IMR-90 (cell line): ENCODE data around the gene NKX2-1. TPM values are rescaled to one million over a fixed set of nuclear protein-coding genes. Genes with fewer than 3 reads are reported as not detected.

ENCODE experiments used
- ATAC-seq: fragments of 200-7000 bp; cut with Tn5 transposase; 2 replicates; pipeline ENCODE4 v1.9.1; 2020; ENCODE audit warnings: low read depth, mild to moderate bottlenecking, moderate library complexity
- BruUV-seq: library from RNA; stranded (reverse); fragments of 400-500 nt; replicated peaks from 2 replicates; lab custom pipeline; 2021; lab: Mats Ljungman, UMichigan
- CTCF ChIA-PET: fragments of 300-600 bp; formaldehyde crosslinking; extraction: SDS; loops from one replicate; lab custom pipeline; 2021; ENCODE audit warnings: antibody characterized with exemption; lab: Yijun Ruan, JAX
- POLR2A ChIA-PET: fragments of 300-600 bp; sonication (Branson Sonifier 250); formaldehyde crosslinking; loops from one replicate; lab custom pipeline; 2022; ENCODE audit warnings: antibody characterized with exemption; ENCODE audit not compliant: unreplicated experiment; lab: Charles Lee
- DNase-seq: peaks from one replicate; pipeline ENCODE4 v3.0.0; 2013
- H2AFZ ChIP-seq: replicated peaks from 2 replicates; pipeline ENCODE3; 2013; ENCODE audit warnings: low read length, mild to moderate bottlenecking; ENCODE audit not compliant: poor library complexity
- H2AK5ac ChIP-seq: 2 replicates; pipeline ENCODE4 v1.6.1; 2013; ENCODE audit warnings: low read depth, low read length, inconsistent platforms
- H2AK9ac ChIP-seq: replicated peaks from 2 replicates; pipeline ENCODE3; 2013; ENCODE audit warnings: mild to moderate bottlenecking, low read depth, low read length, moderate library complexity; ENCODE audit not compliant: poor library complexity
- H2BK120ac ChIP-seq: 2 replicates; pipeline ENCODE4 v1.6.1; 2013; ENCODE audit warnings: low read depth, low read length, inconsistent platforms
- H2BK15ac ChIP-seq: 3 replicates; pipeline ENCODE4 v1.6.1; 2013; ENCODE audit warnings: low read depth, low read length, inconsistent platforms
- H2BK20ac ChIP-seq: 2 replicates; pipeline ENCODE4 v1.6.1; 2013; ENCODE audit warnings: low read depth, mild to moderate bottlenecking, inconsistent platforms, low read length, moderate library complexity
- H2BK5ac ChIP-seq: 2 replicates; pipeline ENCODE4 v1.6.1; 2013; ENCODE audit warnings: mild to moderate bottlenecking, low read depth, low read length, inconsistent platforms; ENCODE audit not compliant: poor library complexity, severe bottlenecking
- H3K14ac ChIP-seq: replicated peaks from 2 replicates; pipeline ENCODE4 v1.6.1; 2013; ENCODE audit warnings: low read depth, low read length, inconsistent platforms
- H3K18ac ChIP-seq: 2 replicates; pipeline ENCODE4 v1.6.1; 2013; ENCODE audit warnings: low read depth, low read length, control low read depth
- H3K23ac ChIP-seq: 2 replicates; pipeline ENCODE4 v1.6.1; 2013; ENCODE audit warnings: low read depth, low read length, inconsistent platforms
- H3K27ac ChIP-seq: 2 replicates; pipeline ENCODE4 v1.5.1; 2013; ENCODE audit warnings: mild to moderate bottlenecking, control low read depth, low read length; ENCODE audit not compliant: insufficient read depth
- H3K27me3 ChIP-seq: 2 replicates; pipeline ENCODE4 v1.6.1; 2013; ENCODE audit warnings: low read length; ENCODE audit not compliant: control insufficient read depth, insufficient read depth
- H3K36me3 ChIP-seq: 2 replicates; pipeline ENCODE4 v1.6.1; 2013; ENCODE audit warnings: low read length, mixed read lengths; ENCODE audit not compliant: control insufficient read depth, insufficient read depth
- H3K4ac ChIP-seq: 2 replicates; pipeline ENCODE4 v1.6.1; 2013; ENCODE audit warnings: low read depth, low read length, inconsistent platforms
- H3K4me1 ChIP-seq: 2 replicates; pipeline ENCODE4 v1.6.1; 2013; ENCODE audit warnings: low read length, mixed read lengths; ENCODE audit not compliant: control insufficient read depth, insufficient read depth
- H3K4me2 ChIP-seq: 2 replicates; pipeline ENCODE4 v1.6.1; 2013; ENCODE audit warnings: low read depth, mild to moderate bottlenecking, control low read depth, low read length, moderate library complexity
- H3K4me3 ChIP-seq: 2 replicates; pipeline ENCODE4 v1.5.1; 2013; ENCODE audit warnings: low read depth, mild to moderate bottlenecking, control low read depth, low read length, moderate library complexity; ENCODE audit not compliant: insufficient read depth
- H3K56ac ChIP-seq: 2 replicates; pipeline ENCODE4 v1.6.1; 2013; ENCODE audit warnings: low read length, inconsistent platforms; ENCODE audit not compliant: insufficient read depth; ENCODE audit errors: extremely low read depth
- H3K79me1 ChIP-seq, 2 experiments: 2 replicates each; pipeline ENCODE4 v1.6.1; 2013; ENCODE audit warnings: low read length in 2 of 2, inconsistent platforms in 1 of 2, low read depth in 1 of 2
- H3K9ac ChIP-seq: 2 replicates; pipeline ENCODE4 v1.6.1; 2013; ENCODE audit warnings: low read depth, low read length, control low read depth
- H3K9me1 ChIP-seq: 2 replicates; pipeline ENCODE4 v1.6.1; 2013; ENCODE audit warnings: low read length, inconsistent platforms; ENCODE audit not compliant: insufficient read depth
- H3K9me3 ChIP-seq: 2 replicates; pipeline ENCODE4 v1.6.1; 2013; ENCODE audit warnings: low read length; ENCODE audit not compliant: control insufficient read depth, insufficient read depth
- H4K20me1 ChIP-seq: 2 replicates; pipeline ENCODE4 v1.6.1; 2013; ENCODE audit warnings: low read length, inconsistent platforms; ENCODE audit not compliant: insufficient read depth
- H4K5ac ChIP-seq: 2 replicates; pipeline ENCODE4 v1.6.1; 2013; ENCODE audit warnings: mild to moderate bottlenecking, low read depth, low read length, control low read depth
- H4K8ac ChIP-seq, 2 experiments: 2 replicates each; pipeline ENCODE4 v1.6.1; 2013; ENCODE audit warnings: low read depth in 2 of 2, low read length in 2 of 2, control low read depth in 1 of 2, inconsistent platforms in 1 of 2
- H4K91ac ChIP-seq: 2 replicates; pipeline ENCODE4 v1.6.1; 2013; ENCODE audit warnings: low read depth, low read length, inconsistent platforms; ENCODE audit not compliant: insufficient read depth
- BHLHE40 ChIP-seq: fragments of 150-350 bp; IDR thresholded peaks from 2 replicates; pipeline ENCODE4 v1.6.1; 2016; ENCODE audit warnings: mild to moderate bottlenecking, low read depth, low read length
- CEBPB ChIP-seq: IDR thresholded peaks from 2 replicates; pipeline ENCODE4 v1.6.1; 2012; ENCODE audit warnings: low read depth, low read length, improper control_type of control experiment
- CHD1 ChIP-seq: IDR thresholded peaks from 2 replicates; pipeline ENCODE4 v1.6.1; 2012; ENCODE audit warnings: low read depth, low read length, improper control_type of control experiment
- CTCF ChIP-seq: conservative IDR thresholded peaks from 2 replicates; pipeline ENCODE4 v1.5.1; 2012; ENCODE audit warnings: mild to moderate bottlenecking, low read depth, low read length, improper control_type of control experiment
- ELK1 ChIP-seq: fragments of 150-350 bp; IDR thresholded peaks from 2 replicates; pipeline ENCODE4 v1.6.1; 2016; ENCODE audit warnings: low read depth, mild to moderate bottlenecking, low read length, moderate library complexity, borderline replicate concordance
- FOS ChIP-seq: fragments of 150-350 bp; IDR thresholded peaks from 2 replicates; pipeline ENCODE4 v1.6.1; 2016; ENCODE audit warnings: low read depth, low read length
- MAFK ChIP-seq: IDR thresholded peaks from 2 replicates; pipeline ENCODE4 v1.6.1; 2012; ENCODE audit warnings: low read depth, low read length, improper control_type of control experiment
- MAZ ChIP-seq: IDR thresholded peaks from 2 replicates; pipeline ENCODE4 v1.6.1; 2012; ENCODE audit warnings: low read depth, mild to moderate bottlenecking, low read length, improper control_type of control experiment, moderate library complexity, borderline replicate concordance
- MXI1 ChIP-seq: IDR thresholded peaks from 2 replicates; pipeline ENCODE4 v1.6.1; 2012; ENCODE audit warnings: low read depth, mild to moderate bottlenecking, low read length, moderate library complexity, borderline replicate concordance
- NFE2L2 ChIP-seq: fragments of 150-350 bp; IDR thresholded peaks from 2 replicates; pipeline ENCODE4 v1.6.1; 2016; ENCODE audit warnings: low read depth, mild to moderate bottlenecking, low read length
- POLR2A ChIP-seq: IDR thresholded peaks from 2 replicates; pipeline ENCODE4 v1.6.1; 2012; ENCODE audit warnings: mild to moderate bottlenecking, low read depth, low read length
- RAD21 ChIP-seq: IDR thresholded peaks from 2 replicates; pipeline ENCODE4 v1.6.1; 2012; ENCODE audit warnings: low read length, improper control_type of control experiment
- RCOR1 ChIP-seq: IDR thresholded peaks from 2 replicates; pipeline ENCODE4 v1.6.1; 2012; ENCODE audit warnings: mild to moderate bottlenecking, low read length, improper control_type of control experiment; ENCODE audit not compliant: insufficient replicate concordance
- RFX5 ChIP-seq: IDR thresholded peaks from 2 replicates; pipeline ENCODE4 v1.8.0; 2012; ENCODE audit warnings: low read depth, mild to moderate bottlenecking, low read length, moderate library complexity
- SMC3 ChIP-seq: fragments of 150-350 bp; IDR thresholded peaks from 2 replicates; pipeline ENCODE4 v1.6.1; 2016; ENCODE audit warnings: low read depth, mild to moderate bottlenecking, antibody characterized with exemption, low read length, moderate library complexity
- USF2 ChIP-seq: fragments of 150-350 bp; IDR thresholded peaks from 2 replicates; pipeline ENCODE4 v1.6.1; 2017; ENCODE audit warnings: mild to moderate bottlenecking, antibody characterized with exemption, low read length, low read depth
- WGBS, 2 experiments: methylation state at CpG; one replicate each; pipeline versions ENCODE4 v1.1.5 to v1.1.7; 2013; ENCODE audit warnings: missing lambda C conversion rate in 2 of 2; ENCODE audit not compliant: insufficient read length in 1 of 2; ENCODE audit errors: extremely low coverage in 2 of 2; 5-methylcytosine and 5-hydroxymethylcytosine counted together
- dilution Hi-C: fragments of 300-500 bp; cut with HindIII; formaldehyde crosslinking; loops from one replicate; pipeline ENCODE4 v1.14.3; 2018; ENCODE audit warnings: low sequenced_read_pairs; ENCODE audit not compliant: unreplicated experiment
- in situ Hi-C: fragments of 300-500 bp; cut with MboI; formaldehyde crosslinking; loops from 3 replicates; pipeline ENCODE4 v1.14.3; 2019; ENCODE audit warnings: low sequenced_read_pairs, inconsistent platforms, mixed read lengths
- intact Hi-C: fragments of 100-400 bp; cut with micrococcal nuclease; formaldehyde crosslinking; loops from 2 replicates; pipeline ENCODE4 v1.10.0; 2022
- polyA plus RNA-seq, 3 experiments: library from polyadenylated mRNA; depleted of rRNA; stranded (reverse); fragments of >200 nt; gene quantifications; 2 replicates each; pipeline ENCODE4 v1.2.3, GENCODE V29; 2012; ENCODE audit warnings: low replicate concordance in 1 of 3
- total RNA-seq: library from RNA; depleted of rRNA; stranded (reverse); fragments of >200 nt; gene quantifications from 2 replicates; pipeline ENCODE4 v1.2.3, GENCODE V29; 2012

NKX2-1 gene
- total and polyA plus RNA-seq, 2 of the 4 experiments (the other 2 are of a cell fraction): not detected

GRCh38 chr14:36471431-36471830 is 48.6 kb downstream of the NKX2-1 start:
- dilution Hi-C loops: no loop called here
- ChIA-PET CTCF (no interaction called here), POLR2A (no interaction called here)
- Histone ChIP-seq H3K9me3 (no peaks in the 10 kb centered on the region), H3K18ac (no peak overlapping the region), H3K79me1 (no peaks in the 10 kb centered on the region), H4K20me1 (no peaks in the 10 kb centered on the region), H3K23ac (no peak overlapping the region), H3K56ac (no peak overlapping the region), H2BK120ac (no peak overlapping the region), H3K4ac (no peak overlapping the region), H3K27me3 (no peaks in the 10 kb centered on the region), H3K4me2 (no peak overlapping the region), H2BK5ac (no peak overlapping the region), H2AFZ (no peak overlapping the region), H3K9me1 (no peaks in the 10 kb centered on the region), H4K8ac (no peak overlapping the region), H3K27ac (no peak overlapping the region), H2AK9ac (no peak overlapping the region), H3K4me3 (no peak overlapping the region), H3K36me3 (no peaks in the 10 kb centered on the region), H3K9ac (no peak overlapping the region), H4K91ac (no peak overlapping the region), H2BK20ac (no peak overlapping the region), H2AK5ac (no peak overlapping the region), H2BK15ac (no peak overlapping the region), H3K14ac (no peak overlapping the region), H4K5ac (no peak overlapping the region), H3K4me1 (no peaks in the 10 kb centered on the region)
- WGBS, 2 experiments: 20% methylated on average over 1 of the region's 3 CpGs; no CpG with 5 or more reads in 1 of the 2 experiments
- no peak for ATAC-seq
- no TSS peak for BruUV-seq
- TF ChIP-seq BHLHE40 (no peak), CHD1 (no peak), CTCF (no peak), RAD21 (no peak), MAFK (no peak), MAZ (no peak), FOS (no peak), USF2 (no peak), SMC3 (no peak), RFX5 (no peak), MXI1 (no peak), POLR2A (no peak), NFE2L2 (no peak), CEBPB (no peak), ELK1 (no peak), RCOR1 (no peak)
- in situ Hi-C loops: no loop called here
- DNase-seq: no peak
- intact Hi-C loops: no loop called here
